Measurements from ENCODE around the gene VMO1.

VMO1 gene

GRCh38 chr17:4743898-4744297 is 42.3 kb downstream of the VMO1 start:
- Histone ChIP-seq H3F3A (ENCODE audit: insufficient read depth, low read length) (peaks cover 9% of the 10 kb centered on the region; the same call in 1 of the 2 replicates), H3K36me3 (replicated peaks; ENCODE audit: insufficient read depth, low read length) (no peaks in the 10 kb centered on the region), H3K4me2 (ENCODE audit: low read depth, low read length) (no peak overlapping the region), H3K4me1 (ENCODE audit: low read length) (peaks cover 12% of the 10 kb centered on the region; the same call in 1 of the 2 replicates), H3K27me3 (replicated peaks; ENCODE audit: insufficient read depth, low read length) (peaks cover 11% of the 10 kb centered on the region; the same call in 1 of the 2 replicates), H3K9me3 (replicated peaks; ENCODE audit: insufficient read depth, low read length) (no peaks in the 10 kb centered on the region), H3K79me2 (ENCODE audit: low read length) (no peaks in the 10 kb centered on the region), H2AFZ (ENCODE audit: low read length) (no peak overlapping the region), H3K4me3 (ENCODE audit: low read length) (no peak overlapping the region), H4K20me1 (ENCODE audit: insufficient read depth, low read length) (no peaks in the 10 kb centered on the region), H3K9ac (ENCODE audit: low read length) (no peak overlapping the region), H3K9me2 (replicated peaks; ENCODE audit: insufficient read depth, low read length) (no peaks in the 10 kb centered on the region), H3K27ac (ENCODE audit: low read length) (no peak overlapping the region)
- TF ChIP-seq EZH2phosphoT487 (IDR thresholded peaks at IDR 0.05; ENCODE audit: low read length) (no peak), EZH2 (optimal IDR thresholded peaks at IDR 0.05; ENCODE audit: low read depth, low read length) (no peak), CTCF (IDR thresholded peaks at IDR 0.05; ENCODE audit: low read length) (no peak)
- DNase-seq = no peak

- TF ChIP-seq EZH2 (optimal IDR thresholded peaks at IDR 0.05; ENCODE audit: low read depth, low read length) (no peak), CTCF (IDR thresholded peaks at IDR 0.05; ENCODE audit: low read length) (no peak)
- Histone ChIP-seq H3K4me2 (ENCODE audit: low read depth, low read length) (no peak overlapping the region), H3F3A (ENCODE audit: insufficient read depth, low read length) (peaks cover 13% of the 10 kb centered on the region)
These were observed 42.9 kb downstream of the VMO1 start for GRCh38 chr17:4743216-4743615.

GRCh38 chr17:4742629-4743028 is 43.5 kb downstream of the VMO1 start:
- no peak overlapping the region for H3K4me3 ChIP-seq (ENCODE audit: low read length)
- H3K9me2 ChIP-seq (replicated peaks; ENCODE audit: insufficient read depth, low read length) = no peaks in the 10 kb centered on the region
- H3K4me2 ChIP-seq (ENCODE audit: low read depth, low read length) = no peak overlapping the region
- H3K36me3 ChIP-seq (replicated peaks; ENCODE audit: insufficient read depth, low read length) = no peaks in the 10 kb centered on the region
- H3K79me2 ChIP-seq (ENCODE audit: low read length) = no peaks in the 10 kb centered on the region
- peaks cover 13% of the 10 kb centered on the region for H3F3A ChIP-seq (ENCODE audit: insufficient read depth, low read length)
- peaks cover 13% of the 10 kb centered on the region for H3K4me1 ChIP-seq (ENCODE audit: low read length)
- no peak for DNase-seq
- H2AFZ ChIP-seq (ENCODE audit: low read length) = no peak overlapping the region
- H3K9me3 ChIP-seq (replicated peaks; ENCODE audit: insufficient read depth, low read length) = no peaks in the 10 kb centered on the region
- H3K9ac ChIP-seq (ENCODE audit: low read length) = no peak overlapping the region
- no peak overlapping the region for H3K27ac ChIP-seq (ENCODE audit: low read length)
- H4K20me1 ChIP-seq (ENCODE audit: insufficient read depth, low read length) = no peaks in the 10 kb centered on the region
- H3K27me3 ChIP-seq (replicated peaks; ENCODE audit: insufficient read depth, low read length) = peaks cover 16% of the 10 kb centered on the region; the same call in 1 of the 2 replicates
- TF ChIP-seq EZH2 (optimal IDR thresholded peaks at IDR 0.05; ENCODE audit: low read depth, low read length) (no peak), EZH2phosphoT487 (IDR thresholded peaks at IDR 0.05; ENCODE audit: low read length) (no peak), CTCF (IDR thresholded peaks at IDR 0.05; ENCODE audit: low read length) (no peak)

More at GRCh38 chr17:4743216-4743615, 42.9 kb downstream of the VMO1 start:
- Histone ChIP-seq H3K27ac (ENCODE audit: low read length) (no peak overlapping the region), H3K4me1 (ENCODE audit: low read length) (peaks cover 12% of the 10 kb centered on the region), H3K9me3 (replicated peaks; ENCODE audit: insufficient read depth, low read length) (no peaks in the 10 kb centered on the region), H4K20me1 (ENCODE audit: insufficient read depth, low read length) (no peaks in the 10 kb centered on the region), H2AFZ (ENCODE audit: low read length) (no peak overlapping the region), H3K9ac (ENCODE audit: low read length) (no peak overlapping the region), H3K9me2 (replicated peaks; ENCODE audit: insufficient read depth, low read length) (no peaks in the 10 kb centered on the region), H3K79me2 (ENCODE audit: low read length) (no peaks in the 10 kb centered on the region), H3K36me3 (replicated peaks; ENCODE audit: insufficient read depth, low read length) (no peaks in the 10 kb centered on the region), H3K27me3 (replicated peaks; ENCODE audit: insufficient read depth, low read length) (peaks cover 15% of the 10 kb centered on the region; the same call in 1 of the 2 replicates), H3K4me3 (ENCODE audit: low read length) (no peak overlapping the region)
- DNase-seq = no peak

All from MM.1S (cell line).